Stimulated activated naive CD8-positive, alpha-beta T cell treated with anti-CD3 and anti-CD28 coated beads, Interleukin-15, Interleukin-2, amounts not matched to agents 100 ng/mL and 50 ng/mL, for 24 hours (primary cell): Measurements from ENCODE around the gene AQP11.
A peak's percentile ranks its signal among the peaks of the same experiment; 100 is the strongest.
"Not testable (repeated sequence)": the region's sequence is repeated elsewhere in the genome, so short reads cannot be mapped to it uniquely, and the experiment has no call there.

ENCODE experiments used
- H3K27ac Mint-ChIP-seq: one replicate; pipeline ENCODE4 v1.8.0; 2021; ENCODE audit warnings: mild to moderate bottlenecking, mixed read lengths
- H3K27me3 Mint-ChIP-seq: one replicate; pipeline ENCODE4 v1.8.0; 2021; ENCODE audit warnings: mixed read lengths
- H3K36me3 Mint-ChIP-seq: one replicate; pipeline ENCODE4 v1.8.0; 2021; ENCODE audit warnings: low read depth, mixed read lengths
- H3K4me1 Mint-ChIP-seq: one replicate; pipeline ENCODE4 v1.8.0; 2021; ENCODE audit warnings: low read depth, mixed read lengths
- H3K4me3 Mint-ChIP-seq: one replicate; pipeline ENCODE4 v1.8.0; 2021; ENCODE audit warnings: mild to moderate bottlenecking, mixed read lengths
- H3K9me3 Mint-ChIP-seq: one replicate; pipeline ENCODE4 v1.8.0; 2021; ENCODE audit warnings: mixed read lengths

The AQP11 gene

DNA sequence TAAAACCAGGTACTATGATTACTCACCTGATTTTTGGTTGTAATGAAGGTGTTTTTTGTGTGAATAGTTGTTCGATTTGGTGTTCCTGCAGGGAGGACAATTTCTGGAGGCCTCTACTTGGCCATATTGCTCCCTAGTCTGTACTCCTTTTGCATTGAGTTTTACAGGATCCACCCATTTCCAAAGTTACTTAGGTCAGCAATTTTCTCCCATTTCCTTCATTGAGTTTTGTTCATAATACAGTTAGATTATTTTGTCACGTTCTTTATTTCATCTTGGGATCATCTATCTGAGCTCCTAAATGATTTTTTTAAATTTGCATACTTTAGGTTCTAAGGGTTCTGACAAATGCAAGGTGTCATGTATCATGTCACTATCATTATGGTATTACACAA is 20.1 kb upstream of the AQP11 start:
- peaks cover 14% of the 10 kb centered on the region for H3K27me3 Mint-ChIP-seq
- no peaks in the 10 kb centered on the region for H3K36me3 Mint-ChIP-seq
- no peaks in the 10 kb centered on the region for H3K4me1 Mint-ChIP-seq
- peaks cover 3% of the 10 kb centered on the region for H3K9me3 Mint-ChIP-seq
- no peak overlapping the region for H3K4me3 Mint-ChIP-seq
- no peak overlapping the region for H3K27ac Mint-ChIP-seq

DNA sequence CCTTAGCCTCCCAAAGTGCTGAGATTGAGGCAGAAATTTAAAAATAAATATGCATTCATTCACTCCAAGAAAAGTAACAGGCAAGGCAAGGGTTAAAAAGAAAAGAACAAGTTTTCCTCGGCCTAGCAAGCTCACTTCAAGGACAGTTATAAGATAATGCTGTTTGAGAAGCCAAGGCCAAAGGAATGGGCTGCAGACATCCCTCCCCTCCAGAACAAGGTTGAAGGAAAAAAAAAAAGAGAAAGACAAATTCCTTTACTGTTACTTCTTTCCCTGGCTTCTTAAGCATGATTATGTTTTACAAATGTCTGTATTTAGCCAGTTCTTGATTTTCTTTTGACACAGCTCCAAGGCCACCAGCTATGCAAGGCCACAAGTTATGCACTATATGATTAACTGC is 18.9 kb upstream of the AQP11 start:
- H3K27me3 Mint-ChIP-seq, H3K4me1 Mint-ChIP-seq, H3K4me3 Mint-ChIP-seq, H3K27ac Mint-ChIP-seq, H3K36me3 Mint-ChIP-seq, H3K9me3 Mint-ChIP-seq: not testable (repeated sequence)

DNA sequence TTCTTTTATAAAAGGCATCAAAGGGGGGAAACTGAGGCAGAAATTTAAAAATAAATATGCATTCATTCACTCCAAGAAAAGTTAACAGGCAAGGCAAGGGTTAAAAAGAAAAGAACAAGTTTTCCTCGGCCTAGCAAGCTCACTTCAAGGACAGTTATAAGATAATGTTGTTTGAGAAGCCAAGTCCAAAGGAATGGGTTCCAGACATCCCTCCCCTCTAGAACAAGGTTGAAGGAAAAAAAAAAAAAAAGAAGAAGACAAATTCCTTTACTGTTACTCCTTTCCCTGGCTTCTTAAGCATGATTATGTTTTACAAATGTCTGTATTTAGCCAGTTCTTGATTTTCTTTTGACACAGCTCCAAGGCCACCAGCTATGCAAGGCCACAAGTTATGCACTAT is 14.3 kb upstream of the AQP11 start:
- H3K4me1 Mint-ChIP-seq, H3K36me3 Mint-ChIP-seq, H3K27me3 Mint-ChIP-seq, H3K27ac Mint-ChIP-seq, H3K9me3 Mint-ChIP-seq, H3K4me3 Mint-ChIP-seq: not testable (repeated sequence)

DNA sequence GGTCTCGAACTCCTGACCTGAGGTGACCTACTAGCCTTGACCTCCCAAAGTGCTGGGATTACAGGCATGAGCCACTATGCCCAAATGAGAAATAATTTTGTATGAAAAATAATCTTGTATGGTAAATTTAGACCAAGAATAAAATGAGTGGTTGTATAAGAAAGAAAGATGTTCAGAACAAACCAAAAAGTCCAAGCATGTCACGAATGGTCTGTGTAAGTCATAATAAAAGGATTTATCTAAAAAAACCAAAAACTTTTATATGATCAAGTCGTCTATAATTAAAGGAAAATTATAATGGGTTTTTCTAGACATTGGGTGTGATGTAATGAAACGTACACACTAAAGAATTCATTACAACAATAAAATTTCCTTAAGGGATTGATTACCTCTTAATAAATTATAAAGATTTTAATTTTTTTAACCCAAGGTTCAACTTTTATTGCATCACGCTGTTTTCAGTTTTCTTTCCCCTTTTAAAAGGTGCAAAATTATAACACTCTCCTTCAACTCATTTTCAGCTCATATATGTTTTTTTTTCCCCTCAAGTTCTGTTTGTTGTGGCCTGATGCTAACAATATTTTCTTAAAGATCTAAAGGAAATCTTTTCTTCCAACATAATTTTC is 8.9 kb upstream of the AQP11 start:
- peaks cover 3% of the 10 kb centered on the region for H3K9me3 Mint-ChIP-seq
- H3K27me3 Mint-ChIP-seq, result peaks cover 2% of the 10 kb centered on the region
- H3K4me1 Mint-ChIP-seq, result no peaks in the 10 kb centered on the region
- no peak overlapping the region for H3K27ac Mint-ChIP-seq
- no peak overlapping the region for H3K4me3 Mint-ChIP-seq
- H3K36me3 Mint-ChIP-seq, result peaks cover 8% of the 10 kb centered on the region

DNA sequence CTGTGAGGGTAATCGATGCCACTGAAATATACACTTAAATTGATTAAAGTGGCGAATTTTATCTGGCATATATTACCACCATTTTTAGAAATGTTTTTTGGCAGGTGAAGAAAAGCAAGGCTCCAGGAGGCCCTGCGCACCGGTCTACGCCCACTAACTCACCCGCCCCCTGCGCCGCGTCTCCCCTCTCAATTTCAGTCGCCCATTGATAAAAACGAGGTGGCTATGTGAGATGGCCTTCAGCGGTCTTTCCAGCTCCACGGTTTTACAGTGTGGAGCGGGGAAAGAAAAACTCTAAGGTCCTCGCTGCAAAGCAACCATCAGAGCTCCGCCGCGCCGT is 602 bp upstream of the AQP11 start:
- Mint-ChIP-seq H3K36me3 (no peaks in the 10 kb centered on the region), H3K27me3 (peaks cover 13% of the 10 kb centered on the region), H3K4me1 (peaks cover 18% of the 10 kb centered on the region), H3K9me3 (no peaks in the 10 kb centered on the region), H3K4me3 (peak overlapping the region; percentile 82), H3K27ac (no peak overlapping the region)

DNA sequence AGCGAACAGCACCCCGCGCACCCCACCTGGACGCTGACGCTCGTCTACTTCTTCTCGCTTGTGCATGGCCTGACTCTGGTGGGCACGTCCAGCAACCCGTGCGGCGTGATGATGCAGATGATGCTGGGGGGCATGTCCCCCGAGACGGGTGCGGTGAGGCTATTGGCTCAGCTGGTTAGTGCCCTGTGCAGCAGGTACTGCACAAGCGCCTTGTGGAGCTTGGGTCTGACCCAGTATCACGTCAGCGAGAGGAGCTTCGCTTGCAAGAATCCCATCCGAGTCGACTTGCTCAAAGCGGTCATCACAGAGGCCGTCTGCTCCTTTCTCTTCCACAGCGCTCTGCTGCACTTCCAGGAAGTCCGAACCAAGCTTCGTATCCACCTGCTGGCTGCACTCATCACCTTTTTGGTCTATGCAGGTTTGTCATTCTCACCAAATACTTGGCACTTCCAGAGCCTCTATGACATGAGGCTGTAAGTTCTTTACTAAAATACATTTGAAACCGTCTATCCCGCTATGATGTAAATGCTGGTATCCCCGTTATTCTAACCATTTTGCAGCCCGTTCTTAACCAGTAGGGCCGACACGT is 535 bp downstream of the AQP11 start:
- Mint-ChIP-seq H3K36me3 (no peaks in the 10 kb centered on the region), H3K27ac (no peak overlapping the region)

DNA sequence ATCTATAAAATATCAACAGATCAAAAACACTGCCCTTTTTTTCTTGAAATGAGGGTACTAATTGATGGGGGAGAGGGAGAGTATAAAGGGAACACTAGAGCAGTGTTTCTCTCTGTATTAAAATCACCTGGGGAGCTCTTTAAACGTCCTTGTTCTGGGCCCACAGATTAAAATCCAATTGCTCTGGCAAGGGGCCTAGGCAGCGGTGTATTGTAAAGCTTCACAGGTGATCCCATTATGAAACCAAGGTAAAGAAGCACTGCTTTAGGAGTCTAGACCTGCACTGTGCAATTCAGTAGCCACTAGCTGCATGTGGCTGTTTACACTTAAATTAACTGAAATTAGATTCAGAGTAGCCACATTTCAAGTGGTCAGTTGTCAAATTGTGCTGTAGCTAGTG is 3.0 kb downstream of the AQP11 start:
- H3K36me3 Mint-ChIP-seq, result no peaks in the 10 kb centered on the region
- H3K4me1 Mint-ChIP-seq, result peaks cover 18% of the 10 kb centered on the region
- H3K9me3 Mint-ChIP-seq, result no peaks in the 10 kb centered on the region
- no peaks in the 10 kb centered on the region for H3K27me3 Mint-ChIP-seq
- H3K4me3 Mint-ChIP-seq, result no peak overlapping the region
- H3K27ac Mint-ChIP-seq, result no peak overlapping the region

More for the DNA sequence above, 535 bp downstream of the AQP11 start:
- H3K27me3 Mint-ChIP-seq, result peaks cover 13% of the 10 kb centered on the region
- peak overlapping the region; percentile 82 for H3K4me3 Mint-ChIP-seq
- H3K4me1 Mint-ChIP-seq, result peaks cover 18% of the 10 kb centered on the region
- no peaks in the 10 kb centered on the region for H3K9me3 Mint-ChIP-seq

DNA sequence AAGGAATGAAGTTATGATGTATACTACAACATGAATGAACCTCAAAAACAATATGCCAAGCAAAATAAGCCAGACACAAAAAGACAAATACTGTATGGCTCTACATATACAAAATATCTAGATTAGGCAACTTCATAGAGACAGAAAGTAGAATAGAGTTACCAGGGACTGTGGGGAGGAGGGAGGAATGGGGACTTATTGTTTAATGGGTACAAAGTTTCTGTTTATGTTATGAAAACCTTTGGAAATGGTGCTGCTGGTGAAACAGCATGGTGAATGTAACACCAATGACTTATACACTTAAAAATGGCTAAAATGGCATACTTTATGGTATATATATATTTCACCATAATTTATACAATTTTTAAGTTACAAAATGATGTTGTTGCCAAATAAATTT is 4.1 kb downstream of the AQP11 start:
- Mint-ChIP-seq H3K4me1 (peaks cover 15% of the 10 kb centered on the region), H3K9me3 (no peaks in the 10 kb centered on the region), H3K4me3 (no peak overlapping the region), H3K27ac (no peak overlapping the region), H3K36me3 (no peaks in the 10 kb centered on the region), H3K27me3 (no peaks in the 10 kb centered on the region)

DNA sequence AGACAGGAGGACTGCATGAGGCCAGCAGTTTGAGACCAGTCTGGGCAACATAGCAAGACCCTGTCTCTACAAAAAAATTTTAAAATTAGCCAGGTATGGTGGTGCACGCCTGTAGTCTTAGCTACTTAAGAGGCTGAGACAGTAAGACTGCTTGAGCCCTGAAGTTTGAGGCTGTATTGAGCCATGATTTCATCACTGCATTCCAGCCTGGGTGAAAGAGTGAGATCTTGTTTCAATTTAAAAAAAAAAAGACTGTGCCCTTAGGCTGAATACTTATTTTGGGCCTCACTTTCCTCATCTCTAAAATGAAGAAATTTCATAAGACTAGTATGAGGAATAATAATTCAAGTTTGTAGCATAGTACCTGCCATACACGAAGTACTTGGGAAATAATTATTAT is 6.9 kb downstream of the AQP11 start:
- Mint-ChIP-seq H3K36me3 (no peaks in the 10 kb centered on the region), H3K27ac (no peak overlapping the region), H3K4me3 (no peak overlapping the region)

DNA sequence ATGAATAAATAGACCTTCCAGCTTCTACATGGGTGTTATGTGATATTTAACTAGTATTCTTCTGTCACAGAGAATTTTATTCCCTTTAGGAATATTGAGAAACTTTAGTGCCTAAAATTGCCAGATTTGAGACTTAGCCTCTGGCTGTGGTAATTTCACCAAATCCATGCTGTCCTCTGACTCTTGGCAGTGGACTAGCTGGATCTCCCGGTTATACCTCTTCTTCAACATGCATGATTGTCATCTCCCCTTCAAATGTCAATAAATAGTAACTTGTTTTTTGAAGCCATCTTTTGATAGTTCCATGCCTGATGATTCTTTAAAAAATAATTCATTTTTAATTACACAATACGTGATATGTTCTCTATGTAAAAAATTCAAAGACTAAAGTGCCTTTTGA is 8.4 kb downstream of the AQP11 start:
- Mint-ChIP-seq H3K4me3 (no peak overlapping the region), H3K4me1 (no peaks in the 10 kb centered on the region), H3K9me3 (no peaks in the 10 kb centered on the region), H3K27ac (no peak overlapping the region), H3K36me3 (peaks cover 8% of the 10 kb centered on the region), H3K27me3 (no peaks in the 10 kb centered on the region)

More for the DNA sequence above, 6.9 kb downstream of the AQP11 start:
- Mint-ChIP-seq H3K4me1 (no peaks in the 10 kb centered on the region), H3K9me3 (no peaks in the 10 kb centered on the region), H3K27me3 (no peaks in the 10 kb centered on the region)

DNA sequence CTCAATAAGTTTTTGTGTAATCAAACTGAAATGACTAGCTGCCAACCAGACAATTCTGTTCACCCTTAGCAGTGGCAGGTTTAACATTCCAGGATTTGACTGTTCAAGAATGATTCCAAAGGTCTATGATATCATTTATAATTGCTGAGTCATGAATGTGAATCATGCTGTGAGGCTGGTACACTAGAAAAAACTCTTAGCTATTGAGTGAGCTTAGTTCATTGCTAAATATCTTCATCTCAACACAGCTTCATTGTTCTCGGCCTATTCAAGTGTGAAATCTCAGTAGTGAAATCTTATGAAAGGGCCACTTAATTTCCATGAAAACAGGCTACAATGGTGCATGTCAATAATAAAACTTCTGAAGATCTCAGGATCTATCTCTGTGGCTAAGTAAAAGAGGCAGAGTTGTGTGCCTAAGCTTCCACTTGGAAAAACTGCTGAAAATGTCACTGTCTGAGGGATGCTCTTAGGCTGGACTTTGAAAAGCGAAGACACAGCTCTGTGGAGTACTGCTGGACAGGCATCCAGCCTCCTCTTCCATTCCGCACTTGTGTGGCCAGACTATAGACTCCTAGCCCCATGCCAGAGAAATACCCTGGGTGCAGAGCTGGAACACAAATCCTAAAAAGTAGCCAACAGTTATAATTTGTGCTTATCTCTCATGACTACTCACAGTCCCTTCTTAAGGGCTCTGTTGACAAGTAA is 12.8 kb downstream of the AQP11 start:
- H3K4me3 Mint-ChIP-seq, result no peak overlapping the region

DNA sequence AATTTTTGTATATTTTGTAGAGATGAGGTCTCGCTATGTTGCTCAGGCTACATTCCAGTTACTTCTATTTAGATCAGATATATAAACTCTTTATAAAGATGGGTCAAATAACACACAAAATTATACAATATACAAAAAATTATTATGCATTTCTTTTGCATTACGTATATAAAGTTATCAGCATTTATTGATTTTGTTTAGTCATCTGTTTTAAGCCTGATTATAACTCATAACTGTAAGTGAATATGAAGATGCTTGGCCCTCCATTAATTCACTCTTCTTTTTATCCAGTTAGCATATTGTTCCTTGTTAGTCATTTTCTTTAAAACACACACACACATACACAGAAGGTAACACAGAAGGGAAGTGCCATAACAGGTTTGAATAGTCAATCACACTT is 14.5 kb downstream of the AQP11 start:
- no peaks in the 10 kb centered on the region for H3K27me3 Mint-ChIP-seq
- H3K9me3 Mint-ChIP-seq, result no peaks in the 10 kb centered on the region
- no peak overlapping the region for H3K27ac Mint-ChIP-seq
- no peaks in the 10 kb centered on the region for H3K4me1 Mint-ChIP-seq
- peaks cover 29% of the 10 kb centered on the region for H3K36me3 Mint-ChIP-seq
- no peak overlapping the region for H3K4me3 Mint-ChIP-seq

More for the DNA sequence above, 12.8 kb downstream of the AQP11 start:
- no peaks in the 10 kb centered on the region for H3K4me1 Mint-ChIP-seq
- H3K36me3 Mint-ChIP-seq, result peaks cover 19% of the 10 kb centered on the region
- H3K9me3 Mint-ChIP-seq, result no peaks in the 10 kb centered on the region
- H3K27me3 Mint-ChIP-seq, result no peaks in the 10 kb centered on the region
- no peak overlapping the region for H3K27ac Mint-ChIP-seq

DNA sequence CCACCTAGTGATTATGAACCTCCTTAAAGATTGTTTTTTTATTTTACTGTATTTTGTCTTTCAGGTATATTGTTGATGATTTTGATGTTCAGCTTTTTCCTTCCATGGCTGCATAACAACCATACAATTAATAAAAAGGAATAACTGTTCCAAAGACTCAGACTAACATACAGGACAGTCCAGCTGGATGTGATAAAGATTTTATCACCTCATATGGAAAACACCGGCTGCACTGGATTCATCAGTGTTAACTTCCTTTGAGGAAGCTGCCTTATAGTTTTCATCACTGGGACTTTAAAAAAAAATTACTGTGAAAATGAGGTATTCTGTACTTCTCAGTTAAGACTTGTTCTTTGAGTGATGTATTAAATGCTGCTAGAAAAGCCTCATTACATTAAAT is 19.5 kb downstream of the AQP11 start:
- H3K36me3 Mint-ChIP-seq, result peaks cover 53% of the 10 kb centered on the region
- H3K27me3 Mint-ChIP-seq, result no peaks in the 10 kb centered on the region
- no peaks in the 10 kb centered on the region for H3K4me1 Mint-ChIP-seq
- H3K27ac Mint-ChIP-seq, result no peak overlapping the region
- H3K4me3 Mint-ChIP-seq, result no peak overlapping the region
- no peaks in the 10 kb centered on the region for H3K9me3 Mint-ChIP-seq

DNA sequence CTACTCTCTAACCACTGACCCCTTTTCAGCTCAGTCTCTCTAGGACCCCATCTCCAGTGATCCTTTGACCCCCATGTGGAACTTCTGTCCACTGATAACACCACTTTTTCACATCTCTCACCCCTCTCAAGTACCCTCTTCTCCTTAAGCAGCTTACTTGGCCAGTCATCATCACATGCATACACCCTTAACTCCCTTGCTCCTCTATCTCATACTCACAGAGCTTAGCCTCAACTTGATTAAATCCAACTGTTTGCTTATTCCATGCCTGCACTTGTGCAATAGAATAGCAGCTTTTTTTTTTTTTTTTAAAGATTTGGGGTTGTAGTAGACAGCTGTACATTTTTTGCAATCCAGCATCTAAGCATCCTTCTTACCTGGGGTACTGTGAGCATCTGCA is 22.2 kb downstream of the AQP11 start:
- Mint-ChIP-seq H3K27ac (no peak overlapping the region), H3K4me3 (no peak overlapping the region), H3K36me3 (peaks cover 69% of the 10 kb centered on the region)

DNA sequence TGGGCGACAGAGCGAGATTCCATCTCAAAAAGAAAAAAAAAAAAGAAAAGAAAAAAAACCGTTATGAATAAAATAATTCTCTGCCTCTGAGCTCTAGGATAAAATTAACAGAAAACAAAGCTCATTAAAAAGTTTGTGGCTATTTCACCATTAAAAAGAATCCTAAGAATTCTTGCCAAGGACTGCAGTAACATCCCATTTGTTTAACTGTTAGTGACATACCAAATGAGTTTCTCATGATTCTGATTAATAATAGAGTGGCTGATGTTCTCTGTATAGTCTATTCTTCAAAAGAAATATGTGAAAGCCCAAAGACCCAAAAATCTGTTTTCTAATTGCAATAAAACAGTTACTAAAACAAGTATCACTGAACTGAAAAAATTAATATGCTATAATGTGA is 28.1 kb downstream of the AQP11 start:
- H3K4me1 Mint-ChIP-seq, result no peaks in the 10 kb centered on the region
- H3K9me3 Mint-ChIP-seq, result no peaks in the 10 kb centered on the region
- H3K36me3 Mint-ChIP-seq, result peaks cover 72% of the 10 kb centered on the region
- no peak overlapping the region for H3K4me3 Mint-ChIP-seq
- H3K27me3 Mint-ChIP-seq, result no peaks in the 10 kb centered on the region
- no peak overlapping the region for H3K27ac Mint-ChIP-seq

More for the DNA sequence above, 22.2 kb downstream of the AQP11 start:
- Mint-ChIP-seq H3K9me3 (no peaks in the 10 kb centered on the region), H3K27me3 (no peaks in the 10 kb centered on the region), H3K4me1 (no peaks in the 10 kb centered on the region)
